Fibroblast of skin of right biceps (primary cell): ENCODE results near the gene STKLD1.
"Not testable (repeated sequence)": the region's sequence is repeated elsewhere in the genome, so short reads cannot be mapped to it uniquely, and the experiment has no call there.

Source experiments
- DNase-seq: peaks from one replicate; pipeline ENCODE4 v3.0.0-alpha.2; 2013

Gene STKLD1

GRCh38 chr9:133451865-133452264, 75.7 kb downstream of the STKLD1 start:
- not testable (repeated sequence) for DNase-seq

- no peak for DNase-seq
These were observed 76.4 kb downstream of the STKLD1 start for GRCh38 chr9:133452562-133452961.

- DNase-seq = no peak
These were observed 77.5 kb downstream of the STKLD1 start for GRCh38 chr9:133453651-133454050.

- no peak for DNase-seq
These were observed 78.2 kb downstream of the STKLD1 start for GRCh38 chr9:133454325-133454724.

GRCh38 chr9:133454943-133455673, 78.9 kb downstream of the STKLD1 start:
- no peak for DNase-seq
